GM21423 (cell line): Measurements from ENCODE around the gene SH3TC2.
"Not testable (repeated sequence)": the region's sequence is repeated elsewhere in the genome, so short reads cannot be mapped to it uniquely, and the experiment has no call there.

Experiments
- ATAC-seq: cut with Tn5 transposase; IDR thresholded peaks from one replicate; pipeline ENCODE4 v1.9.1; 2021; ENCODE audit warnings: mild to moderate bottlenecking, moderate library complexity; ENCODE audit not compliant: unreplicated experiment

SH3TC2 gene

GRCh38 chr5:149063017-149063687 is at the start of gene SH3TC2:
Gene SH3TC2 (minus strand): TSS chr5:149063062. CDS start chr5:149063022, 40 bp downstream.
- ATAC-seq: no peak

DNA sequence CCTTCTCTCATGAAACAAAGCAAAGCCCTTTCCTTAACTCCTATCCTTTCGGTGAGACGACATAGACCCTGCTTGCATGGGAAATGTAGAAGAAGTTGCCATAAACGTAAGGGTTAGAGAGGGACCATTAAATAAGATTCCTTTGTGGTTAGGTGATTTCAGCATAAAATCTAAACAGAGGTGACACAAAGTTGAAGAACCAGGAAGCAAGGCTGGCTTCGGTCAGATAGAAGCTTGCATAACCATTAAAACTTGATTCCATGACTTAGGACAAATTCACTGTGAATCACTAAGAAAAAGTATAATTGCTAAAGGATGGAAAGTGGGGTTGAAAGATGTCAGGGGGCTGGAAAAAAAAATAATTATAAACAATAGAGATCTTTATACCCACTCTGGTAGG is 47.5 kb upstream of the SH3TC2 start:
- no peak for ATAC-seq

- ATAC-seq: no peak
Measured at GRCh38 chr5:149108651-149109280, 45.9 kb upstream of the SH3TC2 start.

DNA sequence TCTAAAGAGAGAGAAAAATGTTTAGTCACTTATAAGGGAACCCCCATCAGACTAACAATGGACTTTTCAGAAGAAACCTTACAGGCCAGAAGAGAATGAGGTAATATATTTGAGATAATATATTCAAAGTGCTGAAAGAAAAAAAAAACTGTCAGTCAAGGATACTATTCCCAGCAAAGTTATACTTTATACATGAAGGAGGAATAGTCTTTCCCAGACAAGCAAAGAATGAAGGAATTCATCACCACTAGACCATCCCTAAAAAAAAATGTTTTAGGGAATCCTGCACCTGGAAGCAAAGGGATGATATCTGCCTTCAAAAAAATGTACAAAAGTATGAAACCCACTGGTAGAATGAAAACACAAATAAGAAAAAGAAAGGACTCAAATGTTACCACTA is 37.5 kb upstream of the SH3TC2 start:
- no peak for ATAC-seq

DNA sequence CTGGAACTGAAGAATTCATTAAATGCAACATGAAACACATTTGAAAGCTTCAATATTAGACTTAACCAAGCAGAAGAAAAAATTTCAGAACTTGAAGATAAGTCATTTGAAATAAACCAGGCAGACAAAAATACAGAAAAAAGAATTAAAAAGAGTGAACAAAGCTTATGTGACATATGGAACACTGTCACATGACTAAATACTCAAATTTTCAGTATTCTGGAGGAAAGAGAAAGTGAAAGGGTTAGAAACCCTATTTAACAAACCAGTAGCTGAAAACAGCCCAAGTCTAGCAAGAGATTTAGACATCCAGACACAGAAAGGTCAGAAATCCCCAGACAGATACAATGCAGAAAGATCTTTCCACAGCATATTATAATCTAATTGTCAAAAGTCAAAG is 37.1 kb upstream of the SH3TC2 start:
- no peak for ATAC-seq

- ATAC-seq: no peak
Measured at GRCh38 chr5:149094996-149095395, 32.1 kb upstream of the SH3TC2 start.

DNA sequence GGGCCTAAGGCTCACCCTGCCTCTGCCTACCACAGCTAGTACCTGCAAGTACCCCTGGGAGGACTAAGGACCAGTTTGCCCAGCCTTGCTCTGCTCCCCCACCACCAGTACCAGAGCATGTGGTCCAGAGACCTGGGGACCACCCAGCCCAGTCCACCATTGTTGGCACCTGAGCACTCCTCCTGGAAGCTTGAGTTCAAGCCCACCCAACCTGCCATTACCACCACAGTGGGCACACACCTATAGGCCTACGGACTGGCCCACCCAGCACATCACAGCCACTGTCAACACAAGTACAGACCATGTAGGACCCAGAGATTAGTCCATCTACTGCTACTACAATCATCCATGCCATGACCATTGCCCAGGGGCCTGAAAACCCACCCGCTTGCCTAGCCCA is 30.8 kb upstream of the SH3TC2 start:
- ATAC-seq: no peak

- no peak for ATAC-seq
Measured at GRCh38 chr5:149089796-149090195, 26.9 kb upstream of the SH3TC2 start.

- no peak for ATAC-seq
Measured at GRCh38 chr5:149088686-149089085, 25.8 kb upstream of the SH3TC2 start.

GRCh38 chr5:149083846-149084245 is 21.0 kb upstream of the SH3TC2 start:
- no peak for ATAC-seq

DNA sequence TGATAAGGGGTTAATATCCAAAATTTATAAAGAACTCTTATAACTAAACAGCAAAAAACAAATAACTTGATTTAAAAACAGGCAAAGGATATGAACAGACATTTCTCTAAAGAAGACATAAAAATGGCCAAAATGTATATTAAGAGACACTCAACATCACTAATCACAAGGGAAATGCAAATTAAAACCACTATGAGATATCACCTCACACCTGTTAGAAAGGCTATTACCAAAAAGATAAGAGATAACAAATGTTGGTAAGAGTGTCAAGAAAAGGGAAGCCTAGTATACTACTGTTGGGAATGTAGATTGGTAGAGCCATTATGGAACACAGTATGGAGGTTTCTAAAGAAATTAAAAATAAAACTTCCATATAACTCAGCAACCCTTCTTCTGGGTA is 19.4 kb upstream of the SH3TC2 start:
- ATAC-seq: no peak

GRCh38 chr5:149080294-149080693 is 17.4 kb upstream of the SH3TC2 start:
- ATAC-seq: no peak

DNA sequence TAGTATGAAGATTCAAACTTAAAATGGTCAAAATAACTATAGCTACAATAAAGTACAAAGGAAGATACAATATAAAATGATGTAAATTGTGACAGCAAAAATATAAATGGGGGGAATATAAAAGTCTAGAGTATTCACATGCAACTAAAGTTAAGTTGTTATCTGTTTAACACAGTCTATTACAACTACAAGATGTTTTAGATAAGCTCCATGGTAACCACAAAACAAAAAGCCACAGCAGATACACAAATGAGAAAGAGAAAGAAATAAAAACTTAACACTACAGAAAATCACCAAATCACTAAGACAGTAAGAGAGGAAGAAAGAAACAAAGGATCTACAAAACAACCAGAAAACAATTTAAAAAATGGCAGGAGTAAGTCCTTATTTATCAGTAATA is 17.0 kb upstream of the SH3TC2 start:
- ATAC-seq: no peak

- ATAC-seq: not testable (repeated sequence)
Measured at GRCh38 chr5:149074071-149074470, 11.2 kb upstream of the SH3TC2 start.

DNA sequence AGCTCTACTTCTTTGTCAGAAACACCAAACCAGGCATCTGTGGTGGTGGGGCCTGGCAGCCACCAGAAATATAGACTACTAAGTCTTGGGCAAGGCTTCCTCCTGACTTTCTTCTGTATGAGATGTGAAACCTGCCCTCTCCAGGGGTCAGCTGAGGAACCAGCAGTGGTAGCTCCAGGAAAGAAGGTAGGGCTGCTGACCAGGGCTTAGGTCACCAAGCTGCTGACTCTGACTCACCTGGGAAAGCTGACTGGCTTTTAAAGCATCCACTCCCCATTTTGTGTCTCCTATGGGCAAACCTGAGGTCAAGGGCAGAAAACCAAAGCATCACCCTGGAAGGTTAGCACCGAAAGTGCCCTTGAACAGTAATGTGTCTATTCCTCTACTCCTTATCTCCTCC is 10.4 kb upstream of the SH3TC2 start:
- ATAC-seq: no peak

- ATAC-seq: no peak
Measured at GRCh38 chr5:149072791-149073190, 9.9 kb upstream of the SH3TC2 start.

DNA sequence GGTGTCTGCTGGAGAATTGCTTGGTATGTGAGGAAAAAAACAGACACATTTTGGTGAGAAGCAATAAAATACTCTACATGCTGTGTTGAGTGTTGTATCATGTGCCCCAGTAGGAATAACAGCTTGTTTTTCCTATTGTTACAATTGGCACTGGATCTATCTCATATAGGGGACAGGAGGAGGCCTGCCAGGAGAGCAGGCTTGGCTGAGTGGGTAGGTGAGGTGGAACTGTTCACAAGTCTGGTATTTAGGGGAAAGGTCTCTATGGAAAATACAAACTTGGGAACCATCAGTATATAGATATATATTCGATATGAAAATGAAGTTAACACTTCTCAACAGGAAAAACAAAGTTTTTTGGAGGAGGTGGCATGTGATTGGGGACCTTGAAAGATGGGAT is 9.5 kb upstream of the SH3TC2 start:
- no peak for ATAC-seq

- ATAC-seq: no peak
Measured at GRCh38 chr5:149071756-149072155, 8.9 kb upstream of the SH3TC2 start.

- ATAC-seq: no peak
Measured at GRCh38 chr5:149071216-149071615, 8.4 kb upstream of the SH3TC2 start.

DNA sequence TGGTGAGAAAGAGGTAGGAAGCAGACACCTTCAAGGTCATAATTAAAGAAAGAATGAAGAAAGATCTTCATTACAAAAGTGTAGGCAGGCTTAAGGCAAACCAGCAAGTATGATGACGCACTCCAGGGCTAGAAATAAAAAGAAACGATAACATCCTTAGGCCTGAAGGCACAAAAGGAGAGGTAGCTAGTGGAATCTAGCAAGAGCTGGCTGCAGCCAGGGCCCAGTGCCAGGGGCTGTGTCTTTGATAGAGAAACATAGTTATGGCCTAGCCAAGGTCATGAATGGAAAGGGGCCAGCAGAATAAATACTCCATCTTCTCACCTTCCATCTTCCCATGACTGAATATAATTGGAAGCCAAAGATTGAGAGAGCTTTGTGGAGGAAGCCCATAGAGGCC is 6.8 kb upstream of the SH3TC2 start:
- no peak for ATAC-seq

GRCh38 chr5:149063896-149064478 is 1.1 kb upstream of the SH3TC2 start:
- ATAC-seq: no peak

DNA sequence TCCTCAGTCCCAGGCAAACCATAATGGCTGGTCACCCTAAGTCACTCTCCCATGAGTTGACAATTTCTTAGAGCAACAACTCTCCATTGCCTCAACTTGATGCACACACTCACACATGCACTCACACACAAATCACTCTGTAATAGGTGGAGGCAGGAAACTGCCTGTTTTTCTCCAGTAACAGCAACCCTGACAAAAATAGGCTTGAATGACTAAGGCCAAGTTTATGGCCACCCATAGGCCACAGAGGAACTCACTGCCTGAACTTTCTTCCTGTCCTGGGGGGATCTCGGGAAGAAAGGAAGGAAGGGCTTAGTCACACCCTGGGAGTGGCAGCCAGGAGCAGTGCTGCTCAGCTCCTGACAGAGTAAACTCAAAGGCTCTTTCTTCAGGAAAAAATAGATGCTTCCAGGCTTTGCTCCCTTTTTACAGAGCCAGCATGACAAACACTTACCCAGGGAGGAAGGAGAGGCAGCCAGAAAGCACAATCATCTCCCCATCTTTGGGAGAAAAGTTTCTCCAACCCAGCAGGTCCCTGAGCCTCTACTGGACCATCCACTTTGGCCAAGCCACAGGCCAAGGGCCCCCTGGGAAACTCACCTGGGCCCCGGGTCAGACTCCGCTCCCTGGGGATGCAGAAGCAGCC is 368 bp downstream of the SH3TC2 start:
- ATAC-seq: no peak
